ENCODE data around the gene COL17A1. TPM values are rescaled to one million over a fixed set of nuclear protein-coding genes. Genes with fewer than 3 reads are reported as not detected.
A peak's percentile ranks its signal among the peaks of the same experiment; 100 is the strongest.

The COL17A1 gene
- total RNA-seq, 4 donors from 2014 or later, result under 0.01 to 0.59 (median 0.22) TPM; not detected in 1

DNA sequence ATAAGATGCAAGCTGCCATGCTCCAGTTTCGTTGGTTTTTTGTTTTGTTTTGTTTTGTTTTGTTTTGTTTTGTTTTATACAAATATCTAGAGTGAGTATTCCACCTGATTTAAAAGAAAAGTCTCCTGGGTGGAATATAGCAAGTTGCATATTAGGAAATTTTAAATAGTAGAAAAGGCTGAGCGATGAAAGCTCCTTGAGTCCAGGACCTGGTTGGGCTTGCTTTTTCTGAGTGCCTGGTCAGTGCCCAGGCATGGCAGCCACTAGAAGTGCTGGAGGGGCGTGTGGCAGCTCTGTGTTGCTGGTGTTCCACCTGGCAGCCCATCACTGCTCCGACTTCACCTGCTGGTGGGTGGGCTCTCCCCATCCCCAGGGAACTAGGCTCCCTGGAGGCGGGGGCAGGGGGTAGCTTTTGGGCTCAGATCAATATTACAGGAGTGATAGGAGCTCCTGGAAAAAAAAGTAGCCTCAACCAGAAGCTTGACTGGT, 8.0 kb downstream of the COL17A1 start:
- Histone ChIP-seq H3K4me3 (no peak overlapping the region), H3K27ac (no peak overlapping the region), H3K9me3 (no peaks in the 10 kb centered on the region), H3K4me1 (peaks cover 0 to 17% (median 2%) of the 10 kb centered on the region in 4 donors), H3K36me3 (no peaks in the 10 kb centered on the region), H3K27me3 (no peaks in the 10 kb centered on the region)
- WGBS, 2 donors, result 84% methylated on average over 5 of the region's 5 CpGs
- TF ChIP-seq EP300 (IDR thresholded peaks at IDR 0.05) (no peak), POLR2A (IDR thresholded peaks at IDR 0.05) (no peak)
- TF ChIP-seq, protein P1, sequence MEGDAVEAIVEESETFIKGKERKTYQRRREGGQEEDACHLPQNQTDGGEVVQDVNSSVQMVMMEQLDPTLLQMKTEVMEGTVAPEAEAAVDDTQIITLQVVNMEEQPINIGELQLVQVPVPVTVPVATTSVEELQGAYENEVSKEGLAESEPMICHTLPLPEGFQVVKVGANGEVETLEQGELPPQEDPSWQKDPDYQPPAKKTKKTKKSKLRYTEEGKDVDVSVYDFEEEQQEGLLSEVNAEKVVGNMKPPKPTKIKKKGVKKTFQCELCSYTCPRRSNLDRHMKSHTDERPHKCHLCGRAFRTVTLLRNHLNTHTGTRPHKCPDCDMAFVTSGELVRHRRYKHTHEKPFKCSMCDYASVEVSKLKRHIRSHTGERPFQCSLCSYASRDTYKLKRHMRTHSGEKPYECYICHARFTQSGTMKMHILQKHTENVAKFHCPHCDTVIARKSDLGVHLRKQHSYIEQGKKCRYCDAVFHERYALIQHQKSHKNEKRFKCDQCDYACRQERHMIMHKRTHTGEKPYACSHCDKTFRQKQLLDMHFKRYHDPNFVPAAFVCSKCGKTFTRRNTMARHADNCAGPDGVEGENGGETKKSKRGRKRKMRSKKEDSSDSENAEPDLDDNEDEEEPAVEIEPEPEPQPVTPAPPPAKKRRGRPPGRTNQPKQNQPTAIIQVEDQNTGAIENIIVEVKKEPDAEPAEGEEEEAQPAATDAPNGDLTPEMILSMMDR (IDR thresholded peaks at IDR 0.05), result no peak
- no peak for DNase-seq (ENCODE audit: low spot score in 2 of 2)

DNA sequence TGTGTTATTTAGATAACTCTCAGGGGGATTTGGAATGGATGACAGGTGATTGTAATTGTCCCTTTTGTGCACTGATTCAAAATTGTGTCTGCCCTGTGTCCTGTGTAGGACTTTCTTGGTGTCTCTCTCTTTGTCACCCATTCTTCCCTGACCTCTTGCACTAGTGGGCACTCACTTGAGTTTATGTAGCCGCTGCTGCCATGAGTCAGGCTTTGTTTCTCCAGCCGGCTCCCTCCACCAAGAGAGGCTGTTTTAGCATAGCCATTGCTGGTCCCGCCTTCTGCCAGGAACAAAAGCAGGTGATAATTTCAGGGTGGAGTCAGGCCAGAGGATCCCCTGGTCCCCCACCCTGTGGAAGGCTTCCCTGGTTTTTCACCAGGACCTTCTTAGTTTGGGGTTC, 8.4 kb downstream of the COL17A1 start:
- TF ChIP-seq POLR2A (IDR thresholded peaks at IDR 0.05) (no peak), EP300 (IDR thresholded peaks at IDR 0.05) (no peak)
- TF ChIP-seq, protein P1 (IDR thresholded peaks at IDR 0.05), result no peak
- no peaks in the 10 kb centered on the region for H3K9me3 ChIP-seq
- H3K27me3 ChIP-seq, result no peaks in the 10 kb centered on the region
- H3K4me1 ChIP-seq, result peaks cover 0 to 17% (median 2%) of the 10 kb centered on the region in 4 donors
- 49 to 57% methylated on average over 3 of the region's 3 CpGs for WGBS, 2 donors
- H3K4me3 ChIP-seq, result no peak overlapping the region
- H3K36me3 ChIP-seq, result no peaks in the 10 kb centered on the region
- DNase-seq (ENCODE audit: low spot score in 2 of 2), result no peak
- H3K27ac ChIP-seq, result peak overlapping the region in 2 of 4 donors; percentile 7 to 52

DNA sequence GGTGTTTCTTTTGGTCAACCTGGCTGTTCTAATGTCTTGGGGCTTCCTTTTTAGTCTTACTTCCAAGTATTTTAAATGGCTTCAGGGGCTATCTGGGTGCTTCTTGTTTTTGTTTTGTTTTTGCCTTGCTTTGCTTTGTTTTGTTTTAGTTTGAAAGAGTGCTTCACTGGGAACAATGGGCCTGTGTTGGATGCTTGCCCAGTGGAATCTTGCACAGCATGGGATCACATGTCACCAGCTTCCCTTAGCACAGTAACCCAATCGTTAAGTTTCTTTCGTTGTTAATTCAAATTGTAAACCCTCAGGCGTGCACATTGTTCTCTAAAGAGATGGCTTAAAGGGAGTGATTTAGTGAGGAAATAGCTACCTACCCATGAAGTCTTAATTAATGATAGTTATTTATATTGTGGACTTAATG, 8.9 kb downstream of the COL17A1 start:
- Histone ChIP-seq H3K9me3 (no peaks in the 10 kb centered on the region), H3K36me3 (no peaks in the 10 kb centered on the region), H3K4me3 (no peak overlapping the region), H3K27ac (peak overlapping the region in 2 of 4 donors; percentile 7 to 52), H3K27me3 (no peaks in the 10 kb centered on the region), H3K4me1 (peaks cover 0 to 17% (median 2%) of the 10 kb centered on the region in 4 donors)
- peak; percentile 23 to 44 for DNase-seq (ENCODE audit: low spot score in 2 of 2)
- 7 to 13% methylated on average over 3 of the region's 3 CpGs for WGBS, 2 donors
- TF ChIP-seq EP300 (IDR thresholded peaks at IDR 0.05), result peak in 1 of 2 donors; percentile 30
- no peak for TF ChIP-seq POLR2A (IDR thresholded peaks at IDR 0.05)

DNA sequence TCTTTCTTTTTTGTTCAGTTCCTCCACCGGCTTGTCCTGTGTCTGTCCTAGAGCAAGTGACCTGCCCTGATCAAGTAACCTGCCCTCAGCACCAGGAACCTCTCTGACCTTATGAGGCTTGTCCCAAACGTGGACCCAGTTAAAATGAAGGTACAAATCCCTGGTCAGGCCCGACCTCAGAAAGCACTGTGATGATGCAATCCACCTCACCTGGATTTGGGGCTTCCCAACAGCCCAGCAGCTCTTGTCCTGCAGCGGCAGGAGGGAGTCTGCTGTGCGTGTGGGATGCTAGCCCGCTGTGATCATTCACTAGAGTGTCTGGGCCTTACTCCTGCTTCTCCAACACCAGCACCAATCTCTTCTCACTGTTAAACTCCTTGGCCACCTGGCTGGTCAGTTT, 11.2 kb downstream of the COL17A1 start:
- no peak for TF ChIP-seq POLR2A (IDR thresholded peaks at IDR 0.05)
- no peak for TF ChIP-seq EP300 (IDR thresholded peaks at IDR 0.05)
- TF ChIP-seq, protein P1 (IDR thresholded peaks at IDR 0.05), result no peak
- Histone ChIP-seq H3K27ac (no peak overlapping the region), H3K4me3 (no peak overlapping the region), H3K36me3 (no peaks in the 10 kb centered on the region), H3K27me3 (no peaks in the 10 kb centered on the region), H3K4me1 (peaks cover 0 to 17% (median 2%) of the 10 kb centered on the region in 4 donors), H3K9me3 (no peaks in the 10 kb centered on the region)
- DNase-seq (ENCODE audit: low spot score in 2 of 2), result no peak
- 86 to 91% methylated on average over 6 of the region's 6 CpGs for WGBS, 2 donors

DNA sequence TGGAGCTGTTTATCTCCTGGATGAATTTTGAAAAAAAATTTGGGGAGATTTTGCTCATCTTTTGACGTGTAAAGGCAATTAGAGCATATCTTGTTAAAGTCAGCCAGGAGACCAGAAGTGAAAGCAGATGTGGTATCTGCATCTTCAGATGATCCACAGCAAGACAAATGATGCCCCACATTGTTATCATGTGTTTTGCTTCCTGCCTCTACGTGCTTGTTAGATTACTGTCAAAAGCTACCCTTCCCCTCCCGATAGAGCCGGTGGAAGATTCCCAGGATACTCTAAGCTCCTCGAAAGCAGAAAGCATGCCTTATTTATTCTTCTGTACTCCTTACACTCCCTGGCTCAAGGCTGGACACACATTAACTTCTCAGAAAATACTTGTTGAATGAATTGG, 12.9 kb downstream of the COL17A1 start:
- H3K27me3 ChIP-seq, result no peaks in the 10 kb centered on the region
- no peak overlapping the region for H3K4me3 ChIP-seq
- no peaks in the 10 kb centered on the region for H3K9me3 ChIP-seq
- H3K27ac ChIP-seq, result no peak overlapping the region
- 52 to 62% methylated on average over 5 of the region's 5 CpGs for WGBS, 2 donors
- no peak for DNase-seq (ENCODE audit: low spot score in 2 of 2)
- H3K36me3 ChIP-seq, result no peaks in the 10 kb centered on the region
- H3K4me1 ChIP-seq, result peaks cover 0 to 16% (median 2%) of the 10 kb centered on the region in 4 donors
- TF ChIP-seq POLR2A (IDR thresholded peaks at IDR 0.05), result no peak
- TF ChIP-seq, protein P1 (IDR thresholded peaks at IDR 0.05), result no peak
- no peak for TF ChIP-seq EP300 (IDR thresholded peaks at IDR 0.05)
